GM10266 (cell line): Measurements from ENCODE around the gene PLPPR1.

ENCODE experiments used
- DNase-seq: peaks from one replicate; pipeline ENCODE4 v3.0.0; 2012; ENCODE audit errors: extremely low spot score
- TF ChIP-seq, protein P1 (sequence below): IDR thresholded peaks from 2 replicates; pipeline ENCODE4 v1.5.1; 2012; ENCODE audit warnings: mild to moderate bottlenecking, low read depth; ENCODE audit not compliant: control insufficient read depth, insufficient read depth; ENCODE audit errors: missing control alignments

Gene PLPPR1

GRCh38 chr9:101191723-101192122 is 163.2 kb downstream of the PLPPR1 start:
- TF ChIP-seq, protein P1, sequence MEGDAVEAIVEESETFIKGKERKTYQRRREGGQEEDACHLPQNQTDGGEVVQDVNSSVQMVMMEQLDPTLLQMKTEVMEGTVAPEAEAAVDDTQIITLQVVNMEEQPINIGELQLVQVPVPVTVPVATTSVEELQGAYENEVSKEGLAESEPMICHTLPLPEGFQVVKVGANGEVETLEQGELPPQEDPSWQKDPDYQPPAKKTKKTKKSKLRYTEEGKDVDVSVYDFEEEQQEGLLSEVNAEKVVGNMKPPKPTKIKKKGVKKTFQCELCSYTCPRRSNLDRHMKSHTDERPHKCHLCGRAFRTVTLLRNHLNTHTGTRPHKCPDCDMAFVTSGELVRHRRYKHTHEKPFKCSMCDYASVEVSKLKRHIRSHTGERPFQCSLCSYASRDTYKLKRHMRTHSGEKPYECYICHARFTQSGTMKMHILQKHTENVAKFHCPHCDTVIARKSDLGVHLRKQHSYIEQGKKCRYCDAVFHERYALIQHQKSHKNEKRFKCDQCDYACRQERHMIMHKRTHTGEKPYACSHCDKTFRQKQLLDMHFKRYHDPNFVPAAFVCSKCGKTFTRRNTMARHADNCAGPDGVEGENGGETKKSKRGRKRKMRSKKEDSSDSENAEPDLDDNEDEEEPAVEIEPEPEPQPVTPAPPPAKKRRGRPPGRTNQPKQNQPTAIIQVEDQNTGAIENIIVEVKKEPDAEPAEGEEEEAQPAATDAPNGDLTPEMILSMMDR: no peak
- no peak for DNase-seq

- DNase-seq: no peak
- TF ChIP-seq, protein P1: no peak
Observed at GRCh38 chr9:101197026-101197425, 168.5 kb downstream of the PLPPR1 start.

DNA sequence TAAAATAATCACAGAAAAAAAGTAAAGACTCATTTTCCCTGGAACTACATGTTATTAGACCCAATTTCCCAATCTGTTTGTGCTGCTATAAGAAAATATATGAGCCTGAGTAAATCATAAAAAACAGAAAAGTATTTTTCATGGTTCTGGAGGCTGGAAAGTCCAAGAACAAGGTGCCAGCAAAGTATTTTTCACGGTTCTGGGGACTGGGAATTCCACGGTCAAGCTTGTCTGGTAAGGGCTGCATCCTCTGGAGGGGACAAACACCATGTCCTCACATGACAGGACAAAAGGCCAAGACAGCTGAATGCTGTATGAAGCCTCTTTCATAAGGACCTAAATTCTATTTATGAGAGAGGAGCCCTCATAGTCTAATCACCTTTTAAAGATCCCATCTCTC is 172.3 kb downstream of the PLPPR1 start:
- TF ChIP-seq, protein P1: no peak
- no peak for DNase-seq

GRCh38 chr9:101201630-101202029 is 173.1 kb downstream of the PLPPR1 start:
- DNase-seq: no peak
- TF ChIP-seq, protein P1: no peak

- TF ChIP-seq, protein P1: no peak
- no peak for DNase-seq
Observed at GRCh38 chr9:101209670-101210069, 181.1 kb downstream of the PLPPR1 start.

GRCh38 chr9:101212661-101213060 is 184.1 kb downstream of the PLPPR1 start:
- no peak for DNase-seq

GRCh38 chr9:101219030-101219429 is 190.5 kb downstream of the PLPPR1 start:
- DNase-seq: no peak
- TF ChIP-seq, protein P1: no peak

More at GRCh38 chr9:101212661-101213060, 184.1 kb downstream of the PLPPR1 start:
- TF ChIP-seq, protein P1: no peak
